Left ventricle myocardium inferior (tissue), 1 donor: ENCODE results near the gene EFCAB13. TPM values are rescaled to one million over a fixed set of nuclear protein-coding genes. Genes with fewer than 3 reads are reported as not detected.
"Not testable (repeated sequence)": the region's sequence is repeated elsewhere in the genome, so short reads cannot be mapped to it uniquely, and the experiment has no call there.

ENCODE experiments used
- DNase-seq: peaks from one replicate; pipeline ENCODE4 v3.0.0-alpha.2; 2020
- H3K27ac ChIP-seq: fragments of 200-600 bp; replicated peaks from 2 replicates; pipeline ENCODE4 v1.8.0; 2021
- H3K27me3 ChIP-seq: fragments of 200-600 bp; 2 replicates; pipeline ENCODE4 v1.8.0; 2021; ENCODE audit warnings: low read depth
- H3K36me3 ChIP-seq: fragments of 200-600 bp; 2 replicates; pipeline ENCODE4 v1.8.0; 2021
- H3K4me1 ChIP-seq: fragments of 200-600 bp; 2 replicates; pipeline ENCODE4 v1.8.0; 2021
- H3K4me3 ChIP-seq: fragments of 200-600 bp; 2 replicates; pipeline ENCODE4 v1.8.0; 2021; ENCODE audit warnings: mild to moderate bottlenecking, moderate library complexity
- H3K9me3 ChIP-seq: fragments of 200-600 bp; replicated peaks from 2 replicates; pipeline ENCODE4 v1.8.0; 2021
- CTCF ChIP-seq: fragments of 200-600 bp; IDR thresholded peaks from 2 replicates; pipeline ENCODE4 v1.8.0; 2021; ENCODE audit warnings: antibody characterized with exemption, mild to moderate bottlenecking, borderline replicate concordance
- intact Hi-C: fragments of 100-400 bp; cut with micrococcal nuclease; formaldehyde crosslinking; loops from one replicate; pipeline ENCODE4 v1.11.0; 2022
- total RNA-seq: library from RNA; stranded (reverse); fragmentation: NEBNext Ultra II Directional; extraction: Animal tissue kit (Norgen Biotek cat#: 25700); gene quantifications from one replicate; pipeline ENCODE4 v1.2.1, GENCODE V29; 2021
- donor health status: DM: no; HTN: yes; CAD: no; lungs with severe emphysema.

EFCAB13 gene
- total RNA-seq, 1 donor from 2014 or later = 2.6 TPM

- Histone ChIP-seq H3K9me3 (no peaks in the 10 kb centered on the region), H3K27me3 (no peaks in the 10 kb centered on the region), H3K36me3 (peaks cover 11% of the 10 kb centered on the region), H3K27ac (no peak overlapping the region), H3K4me3 (no peak overlapping the region), H3K4me1 (no peaks in the 10 kb centered on the region)
- no peak for DNase-seq
- intact Hi-C loops = no loop called here
- TF ChIP-seq CTCF = no peak
Measured at GRCh38 chr17:47388825-47389224, 65.1 kb downstream of the EFCAB13 start.

- H3K27me3 ChIP-seq, DNase-seq, H3K4me1 ChIP-seq, H3K4me3 ChIP-seq, H3K9me3 ChIP-seq, intact Hi-C loops, H3K36me3 ChIP-seq, H3K27ac ChIP-seq: not testable (repeated sequence)
Measured at GRCh38 chr17:47397532-47398128, 73.9 kb downstream of the EFCAB13 start.

- H3K9me3 ChIP-seq = no peaks in the 10 kb centered on the region
- DNase-seq = no peak
- intact Hi-C loops = no loop called here
- TF ChIP-seq CTCF = no peak
- no peak overlapping the region for H3K4me3 ChIP-seq
- H3K36me3 ChIP-seq = no peaks in the 10 kb centered on the region
- no peaks in the 10 kb centered on the region for H3K27me3 ChIP-seq
- H3K27ac ChIP-seq = no peak overlapping the region
- H3K4me1 ChIP-seq = no peaks in the 10 kb centered on the region
Measured at GRCh38 chr17:47400333-47400732, 76.6 kb downstream of the EFCAB13 start.

GRCh38 chr17:47401100-47401499 lies 77.3 kb downstream of the EFCAB13 start:
- no peaks in the 10 kb centered on the region for H3K9me3 ChIP-seq
- intact Hi-C loops = no loop called here

GRCh38 chr17:47404006-47404405 lies 80.3 kb downstream of the EFCAB13 start:
- no peak for DNase-seq
- Histone ChIP-seq H3K36me3 (no peaks in the 10 kb centered on the region), H3K4me1 (no peaks in the 10 kb centered on the region), H3K27ac (no peak overlapping the region), H3K27me3 (no peaks in the 10 kb centered on the region), H3K4me3 (no peak overlapping the region), H3K9me3 (no peaks in the 10 kb centered on the region)
- intact Hi-C loops = no loop called here
- no peak for TF ChIP-seq CTCF

More at GRCh38 chr17:47401100-47401499, 77.3 kb downstream of the EFCAB13 start:
- Histone ChIP-seq H3K4me3 (no peak overlapping the region), H3K27me3 (no peaks in the 10 kb centered on the region), H3K4me1 (no peaks in the 10 kb centered on the region), H3K36me3 (no peaks in the 10 kb centered on the region), H3K27ac (no peak overlapping the region)
- TF ChIP-seq CTCF = no peak
- DNase-seq = no peak

- no peak for TF ChIP-seq CTCF
- intact Hi-C loops = no loop called here
- H3K27ac ChIP-seq = no peak overlapping the region
Measured at GRCh38 chr17:47404875-47405274, 81.1 kb downstream of the EFCAB13 start.

More at GRCh38 chr17:47404875-47405274, 81.1 kb downstream of the EFCAB13 start:
- H3K4me1 ChIP-seq = no peaks in the 10 kb centered on the region
- no peaks in the 10 kb centered on the region for H3K27me3 ChIP-seq
- H3K36me3 ChIP-seq = no peaks in the 10 kb centered on the region
- no peak for DNase-seq
- no peaks in the 10 kb centered on the region for H3K9me3 ChIP-seq
- no peak overlapping the region for H3K4me3 ChIP-seq
